ENCODE results near the gene LDB2.

The LDB2 gene

DNA sequence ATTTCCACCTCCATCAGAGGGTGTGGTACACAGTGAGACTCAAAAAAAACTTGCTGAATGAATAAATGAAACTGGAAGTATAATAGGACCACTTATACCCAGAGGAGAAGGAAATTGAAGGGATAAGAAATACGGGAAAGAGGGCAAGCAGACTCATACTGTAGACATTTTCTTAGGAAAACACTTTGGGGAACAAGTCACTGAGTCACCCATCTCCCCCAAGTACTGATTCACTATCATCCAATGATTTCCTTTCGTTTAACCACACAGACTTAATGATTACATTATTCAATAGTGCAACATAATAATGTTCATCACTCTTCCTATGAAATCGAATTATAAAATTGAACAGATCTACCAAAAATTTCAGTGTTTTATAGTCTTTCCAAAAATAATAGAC, 97.1 kb downstream of the LDB2 start:
- no peak for DNase-seq

DNA sequence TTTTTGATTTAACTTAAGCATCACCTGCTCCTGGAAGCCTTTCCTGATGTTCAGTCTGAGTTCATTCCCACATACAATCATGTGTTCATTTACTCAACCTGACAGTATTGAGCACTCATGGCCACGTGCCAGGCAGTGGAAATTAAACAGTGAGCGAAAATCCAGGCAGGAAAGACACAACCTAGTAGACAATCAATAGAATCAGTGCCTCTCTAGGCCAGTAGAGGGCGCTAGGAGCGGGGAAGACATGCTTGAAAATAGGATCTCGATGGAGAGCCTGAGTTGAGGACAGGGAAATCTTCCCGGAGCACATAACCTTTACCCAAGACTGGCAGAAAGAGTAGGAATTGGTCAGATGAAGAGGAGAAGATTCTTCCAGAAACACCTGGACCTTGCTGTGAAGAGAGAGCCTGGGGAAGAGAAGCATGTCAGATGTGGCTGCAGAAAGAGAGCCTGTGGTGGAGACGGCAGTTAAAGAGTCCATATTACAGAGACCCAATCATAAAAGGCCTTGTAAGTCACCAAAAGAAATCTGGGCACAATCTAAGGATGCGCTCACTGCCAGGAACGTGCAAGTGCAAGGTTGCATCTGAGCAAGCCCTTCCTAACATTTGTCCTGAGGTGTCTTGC, 103.5 kb downstream of the LDB2 start:
- no peak for DNase-seq

DNA sequence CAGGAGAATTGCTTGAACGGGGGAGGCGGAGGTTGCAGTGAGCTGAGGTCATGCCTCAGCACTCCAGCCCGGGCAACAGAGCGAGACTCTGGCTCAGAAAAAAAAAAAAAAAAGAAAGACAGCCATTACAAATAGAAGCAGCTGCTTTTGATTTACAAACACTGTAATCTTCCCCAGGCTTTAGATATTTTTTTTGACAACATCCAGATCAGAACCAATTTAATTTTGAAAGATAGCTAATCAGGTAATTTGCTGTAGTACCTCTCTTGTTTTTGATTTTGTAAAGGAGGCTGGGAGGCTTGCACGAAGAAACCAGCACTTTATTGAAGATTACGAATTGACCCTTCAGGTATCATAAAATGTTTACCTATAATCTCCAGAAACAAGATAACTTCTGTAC, 107.0 kb downstream of the LDB2 start:
- no peak for DNase-seq

DNA sequence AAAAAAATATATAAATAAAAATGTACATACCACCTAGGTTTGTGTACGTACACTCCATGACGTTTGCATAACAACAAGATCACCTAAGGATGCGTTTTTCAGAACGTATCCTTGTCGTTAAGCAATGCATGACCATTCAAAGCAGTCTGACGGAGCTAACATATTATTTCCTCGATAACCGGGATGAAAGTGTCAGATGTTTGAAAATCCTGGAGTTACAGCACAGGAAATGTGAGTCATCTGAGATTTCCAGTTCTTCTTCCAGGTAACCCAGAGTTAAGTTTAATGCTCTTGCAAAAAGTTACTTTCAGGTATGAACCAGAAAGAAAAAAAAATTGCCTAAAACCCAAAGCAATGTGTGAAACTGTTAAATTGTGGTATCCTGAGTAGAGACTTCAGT, 107.9 kb downstream of the LDB2 start:
- no peak for DNase-seq

DNA sequence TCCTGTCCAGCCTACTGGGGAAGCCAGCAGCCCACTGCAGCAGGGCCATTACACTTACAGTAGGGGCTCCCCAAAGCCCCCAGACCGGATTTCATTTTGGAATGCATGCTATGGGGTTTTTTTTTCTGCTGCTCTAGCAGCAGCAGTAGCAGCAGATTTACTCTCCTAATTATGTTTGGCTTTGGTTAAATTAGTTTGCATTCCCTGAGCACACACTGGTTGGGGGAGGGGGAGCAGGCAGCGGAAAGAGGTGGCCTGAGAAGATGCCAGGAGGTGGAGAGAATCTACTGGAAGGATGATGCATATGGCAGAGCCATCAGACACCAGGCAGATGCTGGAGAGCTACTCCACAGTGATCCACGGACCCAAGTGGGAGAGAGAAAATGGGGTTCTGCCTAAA, 109.6 kb downstream of the LDB2 start:
- DNase-seq = no peak

DNA sequence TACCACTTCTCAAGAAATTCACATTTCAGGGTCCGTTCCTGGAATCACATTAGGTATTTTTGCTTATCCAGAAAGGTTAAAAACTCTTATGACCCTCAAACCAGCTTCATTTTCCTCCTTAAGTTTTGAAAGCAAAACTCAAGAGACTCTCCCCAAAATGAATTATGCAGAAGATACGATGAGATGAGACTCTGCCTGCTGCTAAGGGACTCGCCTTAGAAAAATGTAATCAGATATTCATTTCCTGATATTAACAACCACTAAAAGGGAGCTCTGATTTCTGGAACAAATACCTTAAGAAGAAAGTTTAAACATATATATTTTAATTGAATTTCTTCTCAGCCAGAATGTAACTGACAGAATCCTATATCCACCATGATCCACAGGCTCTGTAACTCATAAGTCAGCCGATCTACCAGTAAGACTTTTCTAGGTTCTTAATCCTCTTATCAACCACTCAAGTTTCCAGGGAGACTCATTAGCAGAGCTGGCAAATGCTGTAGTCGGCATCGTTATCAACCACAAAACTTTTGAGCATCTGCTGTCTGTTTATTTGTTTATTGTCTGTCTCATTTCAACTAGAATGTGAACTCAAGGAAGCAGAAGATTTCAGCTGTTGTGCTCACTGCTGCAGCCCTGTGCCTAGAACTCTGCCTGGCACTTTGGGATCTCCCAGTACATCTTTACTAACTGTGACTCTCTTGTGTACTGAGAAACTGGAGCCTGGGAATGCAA, 112.5 kb downstream of the LDB2 start:
- no peak for DNase-seq

DNA sequence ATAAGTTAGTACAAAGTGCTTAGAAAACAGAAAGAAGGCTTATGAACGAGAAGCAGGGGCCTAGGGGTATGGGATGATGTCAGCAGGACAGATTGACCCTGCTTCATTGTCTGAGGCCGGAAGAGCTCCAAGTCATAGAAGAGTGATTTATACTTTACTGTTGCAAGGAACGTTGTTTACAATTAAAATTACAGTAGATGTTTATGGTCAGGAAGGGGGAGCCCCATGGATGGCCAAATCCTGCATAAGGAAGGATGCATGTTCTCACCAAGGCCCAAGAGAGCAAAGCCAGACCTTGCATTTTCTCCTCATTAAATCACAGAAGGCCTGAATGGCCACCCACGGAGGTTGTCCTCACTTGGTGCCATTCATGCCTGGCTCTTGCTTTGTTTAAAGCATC, 115.3 kb downstream of the LDB2 start:
- DNase-seq = no peak

DNA sequence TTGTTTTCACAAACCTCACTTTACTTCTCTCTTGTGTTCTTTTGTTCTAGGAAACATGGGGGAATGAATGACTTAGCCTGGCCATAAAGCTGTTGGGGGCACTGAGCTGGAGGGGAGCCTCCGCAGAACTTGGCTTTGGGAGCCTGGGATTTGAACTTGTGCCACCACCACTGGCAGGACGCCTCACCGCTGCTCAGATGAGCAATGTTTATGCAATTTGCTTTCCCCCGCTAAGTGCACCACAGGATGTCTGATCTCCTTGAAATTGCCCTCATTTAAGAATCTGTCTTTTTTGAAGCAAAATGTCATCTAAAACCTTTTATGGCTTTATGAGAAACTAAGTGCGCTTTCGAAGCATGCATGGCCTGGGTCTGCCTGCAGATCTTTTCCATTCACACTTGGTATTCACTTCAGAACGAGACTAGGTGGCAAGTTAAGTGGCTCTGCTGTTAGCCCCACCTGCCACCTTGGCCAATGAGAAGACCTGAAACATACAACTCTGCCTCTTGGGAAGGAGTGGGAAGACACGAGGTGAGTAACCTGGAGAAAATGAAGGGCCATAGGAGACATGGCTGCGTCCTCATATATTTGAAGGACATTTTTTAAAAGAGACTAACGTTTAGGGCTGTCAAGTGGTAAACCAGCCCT, 119.3 kb downstream of the LDB2 start:
- DNase-seq = no peak

DNA sequence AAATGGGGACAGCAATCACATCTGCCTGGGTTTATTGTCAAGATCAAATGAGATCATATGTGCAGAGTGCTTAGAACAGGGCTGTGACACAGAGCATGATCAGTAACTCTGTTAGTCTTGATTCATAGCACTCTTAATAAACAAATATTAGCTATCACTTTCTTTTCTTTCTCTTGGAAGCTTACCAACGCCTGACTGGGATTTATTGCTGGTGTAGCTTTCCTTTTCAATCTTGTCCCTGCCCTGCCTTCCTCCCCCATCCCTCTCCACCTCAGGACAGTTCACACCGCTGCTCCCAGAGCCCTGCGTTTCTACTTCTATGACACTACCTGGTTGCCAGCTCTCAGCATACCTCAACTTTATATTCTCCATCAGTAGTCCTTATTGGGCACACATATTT, 120.7 kb downstream of the LDB2 start:
- no peak for DNase-seq

DNA sequence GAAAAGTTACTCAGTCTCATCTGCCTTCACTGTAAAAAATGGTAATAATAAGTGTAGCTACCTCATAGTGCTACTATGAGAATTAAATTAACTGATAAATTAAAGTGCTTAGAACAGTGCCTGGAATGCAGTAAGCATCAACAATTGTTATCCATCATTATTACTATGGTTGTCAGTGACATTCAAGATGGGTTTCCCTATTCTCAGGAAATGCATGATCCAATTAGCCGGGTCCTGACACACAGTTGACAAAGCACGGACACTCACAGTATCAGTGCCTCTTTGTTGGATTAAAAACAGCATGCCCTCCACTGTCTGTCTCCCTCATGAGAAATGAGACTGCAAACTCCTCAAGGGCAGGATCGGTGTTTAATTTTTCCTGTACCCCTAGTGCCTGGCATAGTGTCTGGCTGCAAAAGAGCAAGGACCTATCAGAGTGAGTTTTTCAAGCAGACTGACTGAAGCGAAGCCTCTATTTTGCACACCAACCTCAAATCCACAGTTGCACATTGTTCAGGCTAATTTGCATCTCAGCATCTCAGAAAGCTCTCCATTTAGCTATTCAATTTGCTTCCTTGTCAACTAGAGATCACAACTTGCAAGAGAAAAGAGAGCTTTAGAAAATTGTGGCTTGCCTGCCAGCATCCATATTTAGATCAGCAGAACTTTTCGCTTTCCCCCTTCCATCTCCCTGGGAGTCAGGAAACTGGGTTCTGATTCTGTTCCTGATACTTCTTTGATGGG, 122.9 kb downstream of the LDB2 start:
- no peak for DNase-seq

DNA sequence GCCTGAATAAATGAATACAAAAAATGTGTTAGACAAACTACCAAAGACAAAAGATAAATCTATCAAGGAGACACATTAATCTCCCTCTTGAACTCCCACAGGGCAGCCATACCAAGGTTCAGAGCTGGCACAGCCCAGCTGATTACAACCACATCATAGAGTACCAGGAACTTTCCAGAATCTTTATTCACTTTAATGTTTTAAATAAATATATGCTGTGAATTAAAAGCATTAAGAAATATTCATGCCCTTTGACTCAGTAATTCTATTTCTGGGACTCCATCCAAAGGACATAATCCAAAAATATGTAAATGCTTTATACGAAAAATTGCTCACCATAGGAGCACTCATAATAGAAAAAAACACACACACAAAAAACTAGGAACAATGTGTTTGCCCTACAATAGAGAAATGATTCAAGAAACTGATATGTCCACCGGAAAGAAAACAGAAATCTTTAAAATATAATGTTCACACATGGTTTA, 126.0 kb downstream of the LDB2 start:
- no peak for DNase-seq

DNA sequence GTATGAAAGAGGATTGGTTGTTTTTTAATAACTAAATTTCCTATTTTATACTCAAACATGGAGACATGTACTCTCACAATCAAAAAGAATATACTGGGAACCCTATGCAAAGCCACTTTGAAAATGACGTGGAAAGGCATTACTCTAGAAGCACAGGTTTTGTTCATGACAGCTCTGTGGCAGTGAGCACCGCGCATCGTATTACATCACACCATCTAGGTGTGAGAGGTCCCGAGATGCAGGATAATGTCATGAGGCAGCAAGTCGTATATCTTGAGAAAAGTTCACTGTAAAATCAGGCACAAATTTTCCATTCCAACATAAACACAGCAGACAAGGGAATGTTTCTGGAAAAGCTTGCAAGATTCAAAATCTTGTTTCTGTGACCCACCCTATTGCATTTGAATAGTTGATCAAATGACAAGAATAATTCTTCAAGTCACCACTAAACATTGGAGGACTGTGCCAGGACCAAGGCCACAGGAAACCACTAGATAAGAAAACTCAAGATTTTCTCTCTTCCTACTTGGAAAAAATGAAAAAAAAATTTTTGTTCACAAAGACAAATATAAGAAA, 127.6 kb downstream of the LDB2 start:
- DNase-seq = no peak

DNA sequence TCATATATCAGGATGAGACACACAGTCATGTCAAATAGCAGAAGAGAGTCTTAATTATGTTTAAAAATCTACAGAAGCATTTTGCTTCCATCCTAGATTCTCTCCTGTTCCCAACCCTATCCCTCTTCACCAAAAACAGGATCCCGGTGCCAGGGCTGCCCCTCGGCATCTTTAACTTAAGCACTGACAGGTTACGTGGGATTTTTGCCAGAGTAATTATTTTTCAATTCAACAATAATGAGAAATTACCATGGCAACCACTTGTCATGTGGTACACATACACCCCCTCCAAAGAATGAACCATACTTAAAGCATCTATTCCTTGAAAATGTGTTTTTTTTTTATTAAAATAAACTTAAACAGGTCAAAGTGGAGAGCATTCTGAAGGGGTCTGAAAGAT, 130.6 kb downstream of the LDB2 start:
- no peak for DNase-seq

DNA sequence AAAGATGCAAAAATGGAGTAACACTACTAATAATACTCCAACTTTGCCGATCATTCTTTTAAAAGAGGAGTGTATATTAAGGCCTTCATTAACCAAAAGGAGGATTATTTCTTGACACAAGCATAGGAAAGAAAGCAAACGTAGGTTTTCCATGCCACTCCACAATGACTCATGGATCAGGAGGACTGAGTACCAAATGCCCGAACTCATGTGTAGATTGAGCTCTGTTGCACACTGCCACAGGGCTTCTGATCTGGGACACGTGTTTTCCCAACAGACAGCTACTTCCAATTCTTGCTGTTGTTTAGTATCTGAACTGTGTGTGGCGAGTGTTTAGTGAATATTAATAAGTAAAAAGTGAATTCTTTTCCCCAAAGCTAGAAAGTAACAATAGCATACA, 131.2 kb downstream of the LDB2 start:
- DNase-seq = no peak

DNA sequence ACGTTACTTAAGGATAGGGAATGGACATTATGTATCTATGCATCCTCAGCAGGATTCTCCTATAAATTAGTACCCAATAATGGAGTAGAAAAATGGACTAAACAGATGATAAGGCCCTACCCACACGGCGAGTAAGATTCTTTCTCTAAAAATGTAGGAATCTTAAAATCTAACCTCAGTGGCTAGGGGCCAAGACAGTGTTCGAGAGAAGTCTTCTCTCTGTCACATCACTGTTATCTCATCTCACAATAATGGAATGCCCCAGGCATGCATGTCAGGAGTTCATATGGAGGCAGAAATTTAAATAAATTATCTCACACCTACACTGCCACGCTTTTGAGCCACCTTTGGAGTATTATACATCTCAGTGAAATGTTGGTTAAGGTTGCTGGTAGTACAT, 132.9 kb downstream of the LDB2 start:
- DNase-seq = no peak

DNA sequence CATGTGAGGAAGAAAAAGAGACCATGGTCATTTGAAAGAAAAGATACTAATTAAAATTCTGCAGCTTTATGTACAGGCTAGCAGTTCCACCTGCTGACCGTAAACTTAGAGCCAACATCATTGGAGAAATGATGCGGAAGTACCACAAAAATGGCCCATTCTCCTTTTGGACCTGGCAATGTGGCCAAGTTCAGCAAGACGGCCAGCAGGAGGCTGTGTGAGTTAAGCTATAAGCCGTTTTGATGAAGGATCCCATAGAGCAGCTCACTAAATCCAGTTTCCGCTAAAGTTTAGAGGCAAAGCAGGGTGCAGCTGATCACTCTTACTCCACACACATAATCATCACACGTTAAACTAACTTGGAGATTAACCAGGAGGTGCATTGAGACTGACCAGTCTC, 133.8 kb downstream of the LDB2 start:
- DNase-seq = no peak

DNA sequence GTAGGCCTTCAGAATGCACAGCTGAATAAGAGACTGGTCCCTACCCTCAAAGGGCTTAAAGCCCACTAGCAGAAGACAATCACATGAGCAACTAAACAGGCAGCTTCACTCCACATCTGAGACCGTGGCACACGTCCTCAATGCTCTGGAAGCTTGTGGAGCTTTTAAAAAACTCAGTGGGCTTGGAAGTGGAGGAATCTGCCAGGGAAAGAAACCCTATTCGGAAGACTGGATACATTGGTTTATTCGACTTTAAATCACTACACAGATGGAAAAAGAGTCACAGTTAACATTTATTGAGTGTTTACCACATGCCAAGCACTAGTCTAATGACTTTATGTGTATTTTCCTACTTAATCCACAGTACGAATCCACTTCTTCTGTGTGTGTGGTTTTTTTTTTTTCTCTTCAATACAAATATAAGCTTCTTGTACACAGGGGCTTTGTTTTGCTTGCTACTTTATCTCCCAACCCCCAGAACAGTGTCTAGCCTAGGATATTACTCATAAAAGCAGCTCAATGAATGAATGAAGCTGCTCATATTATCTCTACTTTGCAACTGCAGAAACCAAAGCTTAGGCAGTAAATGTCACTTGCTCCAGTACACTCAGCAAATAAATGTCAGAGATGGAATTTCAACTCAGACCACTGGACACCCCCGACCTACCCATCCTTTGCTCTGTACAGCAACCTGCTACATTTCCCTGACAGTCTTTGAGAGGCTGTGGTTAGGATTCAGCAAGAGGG, 137.7 kb downstream of the LDB2 start:
- DNase-seq = no peak

DNA sequence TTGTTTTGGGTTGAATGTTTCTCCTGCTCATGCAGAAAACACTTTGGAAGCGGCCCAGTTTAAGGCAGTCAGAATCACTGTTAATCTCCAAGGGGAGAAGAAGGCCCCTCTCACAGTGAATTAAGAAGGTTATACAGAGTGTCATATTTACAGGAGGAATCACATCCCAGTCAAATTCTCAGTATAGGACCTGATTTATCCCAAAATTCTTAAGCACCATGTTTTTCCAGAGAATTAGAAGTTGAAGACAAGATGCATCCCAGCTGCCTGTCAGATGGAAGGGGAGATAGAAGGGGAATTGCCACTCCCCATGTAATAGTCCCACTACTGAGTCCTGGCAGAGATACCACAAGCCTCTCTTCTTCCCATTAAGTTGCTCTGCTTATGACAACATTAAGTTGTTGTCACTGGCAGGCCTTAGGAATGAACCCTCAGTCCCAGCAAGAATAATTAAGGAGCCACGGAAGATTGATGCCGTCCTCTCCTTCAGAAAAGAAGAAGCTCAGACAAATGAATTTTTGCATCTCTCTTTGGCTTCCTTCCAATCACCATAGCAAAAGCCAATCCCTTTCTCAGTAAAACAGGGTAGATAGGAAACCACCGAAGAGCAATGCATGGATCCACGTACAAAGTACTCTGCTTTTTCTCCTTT, 138.4 kb downstream of the LDB2 start:
- DNase-seq = no peak

DNA sequence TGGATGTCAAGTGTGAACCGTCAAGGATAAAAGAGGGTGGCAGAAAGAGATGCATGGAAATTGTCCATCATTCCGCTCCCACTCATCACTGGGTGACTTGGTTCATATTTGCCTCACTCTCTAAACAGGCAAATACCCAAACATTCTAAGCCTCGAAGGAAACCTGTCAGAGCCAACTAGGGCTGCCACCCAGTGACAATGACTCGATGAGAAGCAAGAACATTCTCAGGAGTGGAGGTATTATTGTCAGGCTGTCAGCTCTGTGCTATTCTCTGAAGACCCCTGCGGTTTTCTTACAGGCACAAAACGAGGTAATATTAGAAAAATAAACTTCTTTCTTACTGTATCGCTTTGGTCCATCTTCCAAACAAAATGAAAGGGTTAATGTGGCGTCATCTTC, 139.6 kb downstream of the LDB2 start:
- DNase-seq = no peak

DNA sequence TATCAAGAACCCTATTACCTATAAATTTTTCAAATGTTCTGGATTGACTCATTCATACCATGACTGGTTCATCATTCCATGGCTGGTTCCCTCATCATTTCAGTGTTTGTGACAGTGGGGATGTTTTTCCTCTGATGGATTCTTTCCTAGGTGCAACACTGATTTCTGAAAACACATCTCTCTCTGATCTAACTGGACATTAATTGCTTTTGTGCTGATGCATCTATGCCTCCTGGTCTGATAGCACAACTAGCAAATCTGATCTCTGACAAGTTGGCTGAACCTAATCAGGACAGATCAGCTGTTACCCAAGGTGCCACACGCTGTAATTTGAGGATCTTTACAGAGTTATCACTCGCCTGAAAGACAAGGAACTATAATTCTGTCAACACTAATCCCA, 140.2 kb downstream of the LDB2 start:
- no peak for DNase-seq

DNA sequence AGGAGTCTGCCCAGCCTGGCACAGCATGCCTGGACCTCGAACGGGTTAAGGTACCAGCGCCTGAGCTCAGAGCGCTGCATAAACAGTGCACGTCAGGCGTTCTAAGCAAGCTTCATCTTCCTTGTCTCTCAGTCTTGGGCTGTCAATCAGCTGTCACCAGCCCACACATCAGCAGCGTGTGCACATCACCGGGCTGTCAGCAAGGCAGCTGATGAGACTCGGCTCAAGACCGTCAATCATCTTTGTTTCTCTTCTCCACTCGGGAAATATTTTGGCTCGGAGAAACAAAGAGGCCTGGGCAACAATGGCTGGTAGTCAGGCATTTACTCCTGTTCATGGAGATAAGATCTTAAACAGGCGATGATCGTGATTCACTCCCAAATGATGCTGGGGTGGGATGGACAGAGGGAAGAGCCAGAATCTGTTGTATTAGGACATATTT, 141.3 kb downstream of the LDB2 start:
- DNase-seq = no peak

DNA sequence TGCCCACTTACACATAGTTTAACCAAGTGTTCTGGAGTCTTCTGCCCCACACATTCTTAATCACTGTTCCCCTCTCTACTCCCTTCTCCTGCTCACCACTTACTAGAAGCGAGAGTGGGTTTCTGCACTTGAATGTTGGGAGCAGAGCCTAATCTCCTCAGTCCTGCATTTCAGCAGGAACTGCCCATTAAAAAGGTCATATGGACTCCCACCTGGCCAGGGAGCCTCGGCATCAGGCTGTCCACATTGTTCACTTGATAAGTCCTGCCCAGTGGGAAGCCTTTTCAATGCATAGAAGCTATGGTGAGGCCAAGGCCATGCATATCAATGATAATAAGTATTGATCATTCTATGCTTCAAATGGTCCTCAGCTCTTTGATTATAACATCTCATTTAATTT, 144.3 kb downstream of the LDB2 start:
- DNase-seq = no peak

All from central memory CD4-positive, alpha-beta T cell (primary cell).